ENCODE measurements around the gene MEOX1. TPM values are rescaled to one million over a fixed set of nuclear protein-coding genes. Genes with fewer than 3 reads are reported as not detected.
A peak's percentile ranks its signal among the peaks of the same experiment; 100 is the strongest.

Gene MEOX1
- total RNA-seq, 1 experiment from 2014 or later: 1.1 TPM

- DNase-seq: no peak
Observed at GRCh38 chr17:43595466-43595865, 66.3 kb downstream of the MEOX1 start.

GRCh38 chr17:43591779-43592562 is 69.8 kb downstream of the MEOX1 start:
- H3K4me3 ChIP-seq: no peak overlapping the region
- no peaks in the 10 kb centered on the region for H3K9me3 ChIP-seq
- peak; percentile 92 for DNase-seq
- H3K27me3 ChIP-seq: no peaks in the 10 kb centered on the region
- no peaks in the 10 kb centered on the region for H3K36me3 ChIP-seq

More at GRCh38 chr17:43595466-43595865, 66.3 kb downstream of the MEOX1 start:
- no peak overlapping the region for H3K4me3 ChIP-seq
- H3K27me3 ChIP-seq: no peaks in the 10 kb centered on the region
- no peaks in the 10 kb centered on the region for H3K36me3 ChIP-seq
- no peaks in the 10 kb centered on the region for H3K9me3 ChIP-seq

GRCh38 chr17:43591001-43591400 is 70.7 kb downstream of the MEOX1 start:
- Histone ChIP-seq H3K27me3 (no peaks in the 10 kb centered on the region), H3K9me3 (no peaks in the 10 kb centered on the region), H3K36me3 (no peaks in the 10 kb centered on the region), H3K4me3 (no peak overlapping the region)
- DNase-seq: no peak

Other genes with a start within 250 kb of the MEOX1 start
- 24.2 and 40.1 TPM in 2 replicates for gene DHX8, start 177.9 kb downstream of the MEOX1 start, total RNA-seq (2014; rRNA removed; shearing (Covaris generic); ENCODE audit: low replicate concordance)
- 2.4 and 4.5 TPM in 2 replicates for gene ETV4, start 115.6 kb downstream of the MEOX1 start, total RNA-seq (2014; rRNA removed; shearing (Covaris generic); ENCODE audit: low replicate concordance)
- gene SOST, start 96.9 kb upstream of the MEOX1 start, total RNA-seq (2014; rRNA removed; shearing (Covaris generic); ENCODE audit: low replicate concordance): not detected in 2 replicates
- 13.6 and 37.9 TPM in 2 replicates for gene DUSP3, start 117.1 kb upstream of the MEOX1 start, total RNA-seq (2014; rRNA removed; shearing (Covaris generic); ENCODE audit: low replicate concordance)
- gene CFAP97D1, start 118.5 kb upstream of the MEOX1 start, total RNA-seq (2014; rRNA removed; shearing (Covaris generic); ENCODE audit: low replicate concordance): not detected in 2 replicates
- gene MPP3, start 171.2 kb upstream of the MEOX1 start, total RNA-seq (2014; rRNA removed; shearing (Covaris generic); ENCODE audit: low replicate concordance): 3.9 and 4.4 TPM in 2 replicates
- not detected in 2 replicates for gene CD300LG, start 185.3 kb upstream of the MEOX1 start, total RNA-seq (2014; rRNA removed; shearing (Covaris generic); ENCODE audit: low replicate concordance)
- 1.0 and 3.7 TPM in 2 replicates for gene MPP2, start 245.6 kb upstream of the MEOX1 start, total RNA-seq (2014; rRNA removed; shearing (Covaris generic); ENCODE audit: low replicate concordance)

All from MG63 (cell line).